ENCODE results near the gene TRIM29. TPM values are rescaled to one million over a fixed set of nuclear protein-coding genes. Genes with fewer than 3 reads are reported as not detected.
A peak's percentile ranks its signal among the peaks of the same experiment; 100 is the strongest.
"Not testable (repeated sequence)": the region's sequence is repeated elsewhere in the genome, so short reads cannot be mapped to it uniquely, and the experiment has no call there.

TRIM29 gene
- total RNA-seq, 2 donors from 2014 or later, result not detected

DNA sequence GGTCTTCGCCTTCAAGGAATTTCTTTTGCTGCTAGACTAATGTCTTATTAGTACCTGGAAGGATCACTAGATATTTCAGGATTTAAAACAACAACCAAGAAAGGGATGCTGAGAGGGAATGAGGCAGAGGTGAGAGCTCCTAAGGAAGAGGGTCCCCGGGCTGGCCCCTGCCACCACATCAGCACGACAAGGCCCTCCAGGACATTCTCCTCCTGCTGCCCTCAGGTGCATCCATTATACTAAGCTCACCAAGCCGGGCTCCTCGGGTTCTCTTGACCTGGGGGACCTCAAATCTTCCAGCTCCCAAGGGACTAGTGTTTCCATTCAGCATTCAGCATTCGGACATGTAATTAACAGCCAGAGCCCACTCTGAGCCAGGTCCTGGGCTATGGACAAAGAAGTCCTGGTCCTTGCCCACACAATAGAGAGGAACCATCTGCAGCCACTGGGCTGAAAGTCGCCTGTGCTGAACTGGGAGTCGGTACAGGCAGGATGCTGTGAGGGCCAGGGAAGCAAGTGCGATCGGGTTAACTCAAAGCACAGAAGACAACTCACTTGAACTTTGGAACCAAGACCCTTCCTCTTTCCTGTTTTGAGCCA, 43.6 kb upstream of the TRIM29 start:
- WGBS, 2 experiments (ENCODE audit: insufficient coverage in 1 of 2, insufficient read length in 1 of 2), result 87 to 94% methylated on average over 8 to 10 of the region's 10 CpGs
- H3K9me3 Mint-ChIP-seq, result no peaks in the 10 kb centered on the region
- peaks cover 2% of the 10 kb centered on the region for H3K4me1 Mint-ChIP-seq
- DNase-seq, result no peak
- no peak overlapping the region for H3K4me3 Mint-ChIP-seq
- no peaks in the 10 kb centered on the region for H3K9me3 ChIP-seq (ENCODE audit: control insufficient read depth, low read length)
- no peaks in the 10 kb centered on the region for H3K36me3 ChIP-seq (ENCODE audit: control insufficient read depth, insufficient read depth, low read length)
- H3K9ac ChIP-seq (ENCODE audit: extremely low read depth, low read length, poor library complexity, severe bottlenecking), result no peak overlapping the region
- TF ChIP-seq, protein P1, sequence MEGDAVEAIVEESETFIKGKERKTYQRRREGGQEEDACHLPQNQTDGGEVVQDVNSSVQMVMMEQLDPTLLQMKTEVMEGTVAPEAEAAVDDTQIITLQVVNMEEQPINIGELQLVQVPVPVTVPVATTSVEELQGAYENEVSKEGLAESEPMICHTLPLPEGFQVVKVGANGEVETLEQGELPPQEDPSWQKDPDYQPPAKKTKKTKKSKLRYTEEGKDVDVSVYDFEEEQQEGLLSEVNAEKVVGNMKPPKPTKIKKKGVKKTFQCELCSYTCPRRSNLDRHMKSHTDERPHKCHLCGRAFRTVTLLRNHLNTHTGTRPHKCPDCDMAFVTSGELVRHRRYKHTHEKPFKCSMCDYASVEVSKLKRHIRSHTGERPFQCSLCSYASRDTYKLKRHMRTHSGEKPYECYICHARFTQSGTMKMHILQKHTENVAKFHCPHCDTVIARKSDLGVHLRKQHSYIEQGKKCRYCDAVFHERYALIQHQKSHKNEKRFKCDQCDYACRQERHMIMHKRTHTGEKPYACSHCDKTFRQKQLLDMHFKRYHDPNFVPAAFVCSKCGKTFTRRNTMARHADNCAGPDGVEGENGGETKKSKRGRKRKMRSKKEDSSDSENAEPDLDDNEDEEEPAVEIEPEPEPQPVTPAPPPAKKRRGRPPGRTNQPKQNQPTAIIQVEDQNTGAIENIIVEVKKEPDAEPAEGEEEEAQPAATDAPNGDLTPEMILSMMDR (conservative IDR thresholded peaks at IDR 0.05), result no peak
- no peak overlapping the region for H3K4me3 ChIP-seq (ENCODE audit: low read length)
- no peak overlapping the region for H3K27ac ChIP-seq (ENCODE audit: low read depth, low read length)
- H3K27me3 ChIP-seq (ENCODE audit: control insufficient read depth, insufficient read depth, low read length, poor library complexity, severe bottlenecking), result peaks cover 23% of the 10 kb centered on the region
- peaks cover 56% of the 10 kb centered on the region for H3K27me3 Mint-ChIP-seq (ENCODE audit: insufficient read depth)
- no peaks in the 10 kb centered on the region for H3K36me3 Mint-ChIP-seq (ENCODE audit: low read depth)
- H3K27ac Mint-ChIP-seq, result no peak overlapping the region
- H3K4me1 ChIP-seq (ENCODE audit: control insufficient read depth, insufficient read depth, low read length), result no peaks in the 10 kb centered on the region

DNA sequence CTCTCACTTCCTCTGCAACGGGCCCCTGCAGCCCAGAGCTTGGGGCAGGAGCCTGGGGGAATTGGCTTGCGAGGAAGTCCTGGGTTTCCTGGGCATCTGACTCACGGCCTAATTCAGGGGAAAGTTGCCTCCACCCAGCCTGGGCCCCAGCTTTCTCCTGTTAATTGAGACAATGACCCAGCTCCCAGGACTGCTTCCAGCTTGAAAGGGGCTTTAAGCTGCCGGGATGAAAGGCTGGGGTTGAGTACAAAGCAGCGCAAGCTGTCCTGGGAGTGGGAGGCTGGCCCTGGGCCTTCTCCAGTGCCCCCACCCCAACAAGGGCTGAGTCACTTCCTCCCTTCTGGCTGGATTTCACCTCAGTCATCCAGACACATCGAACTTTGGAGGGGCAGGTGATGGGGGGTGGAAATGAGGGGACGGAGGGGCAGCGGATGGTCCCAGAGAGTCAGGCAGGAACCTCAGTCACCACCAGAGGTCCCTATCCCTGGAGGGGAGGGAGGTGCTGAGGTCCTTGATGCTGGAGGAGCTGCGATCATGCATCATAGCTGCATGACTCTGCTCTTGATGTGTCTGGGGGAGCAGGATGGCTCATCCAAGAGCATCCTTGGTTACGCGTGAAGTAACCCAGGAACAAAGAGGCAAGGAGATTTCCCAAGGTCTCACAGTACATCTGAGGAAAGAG, 42.8 kb upstream of the TRIM29 start:
- Mint-ChIP-seq H3K9me3 (no peaks in the 10 kb centered on the region), H3K4me3 (no peak overlapping the region), H3K27ac (no peak overlapping the region), H3K27me3 (ENCODE audit: insufficient read depth) (peaks cover 61% of the 10 kb centered on the region), H3K36me3 (ENCODE audit: low read depth) (no peaks in the 10 kb centered on the region), H3K4me1 (peaks cover 2% of the 10 kb centered on the region)
- peak; percentile 78 for DNase-seq
- H3K9ac ChIP-seq (ENCODE audit: extremely low read depth, low read length, poor library complexity, severe bottlenecking), result no peak overlapping the region
- H3K4me1 ChIP-seq (ENCODE audit: control insufficient read depth, insufficient read depth, low read length), result no peaks in the 10 kb centered on the region
- H3K9me3 ChIP-seq (ENCODE audit: control insufficient read depth, low read length), result no peaks in the 10 kb centered on the region
- H3K27me3 ChIP-seq (ENCODE audit: control insufficient read depth, insufficient read depth, low read length, poor library complexity, severe bottlenecking), result peaks cover 31% of the 10 kb centered on the region
- H3K36me3 ChIP-seq (ENCODE audit: control insufficient read depth, insufficient read depth, low read length), result no peaks in the 10 kb centered on the region
- WGBS, 2 experiments (ENCODE audit: insufficient coverage in 1 of 2, insufficient read length in 1 of 2), result 73 to 84% methylated on average over 5 to 11 of the region's 11 CpGs
- no peak overlapping the region for H3K4me3 ChIP-seq (ENCODE audit: low read length)
- TF ChIP-seq, protein P1 (conservative IDR thresholded peaks at IDR 0.05), result peak; percentile 70
- peak overlapping the region; percentile 24 for H3K27ac ChIP-seq (ENCODE audit: low read depth, low read length)

DNA sequence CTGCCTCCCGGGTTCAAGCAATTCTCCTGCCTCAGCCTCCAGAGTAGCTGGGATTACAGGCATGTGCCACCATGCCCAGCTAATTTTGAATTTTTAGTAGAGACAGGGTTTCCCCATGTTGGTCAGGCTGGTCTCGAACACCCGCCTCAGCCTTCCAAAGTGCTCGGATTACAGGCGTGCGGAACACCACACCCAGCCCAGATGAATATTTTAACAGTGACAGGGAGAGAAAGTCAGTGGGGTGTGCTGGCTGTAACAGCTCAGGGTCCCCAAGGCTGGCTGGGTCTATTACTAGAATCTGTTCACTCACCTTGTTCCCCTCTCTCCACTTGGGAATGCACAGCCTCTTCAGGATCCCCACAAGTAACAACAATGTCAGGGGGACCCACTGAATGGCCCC, 42.1 kb upstream of the TRIM29 start:
- H3K4me3 ChIP-seq (ENCODE audit: low read length); H3K4me1 Mint-ChIP-seq; H3K9me3 ChIP-seq (ENCODE audit: control insufficient read depth, low read length); H3K4me3 Mint-ChIP-seq; H3K4me1 ChIP-seq (ENCODE audit: control insufficient read depth, insufficient read depth, low read length); H3K27ac Mint-ChIP-seq; H3K9ac ChIP-seq (ENCODE audit: extremely low read depth, low read length, poor library complexity, severe bottlenecking); H3K9me3 Mint-ChIP-seq; DNase-seq; H3K36me3 ChIP-seq (ENCODE audit: control insufficient read depth, insufficient read depth, low read length); H3K36me3 Mint-ChIP-seq (ENCODE audit: low read depth): not testable (repeated sequence)
- H3K27me3 ChIP-seq (ENCODE audit: control insufficient read depth, insufficient read depth, low read length, poor library complexity, severe bottlenecking), result peaks cover 38% of the 10 kb centered on the region
- WGBS, 2 experiments (ENCODE audit: insufficient coverage in 1 of 2, insufficient read length in 1 of 2), result 90 to 94% methylated on average over 6 of the region's 6 CpGs
- peak overlapping the region; percentile 24 for H3K27ac ChIP-seq (ENCODE audit: low read depth, low read length)
- peaks cover 66% of the 10 kb centered on the region for H3K27me3 Mint-ChIP-seq (ENCODE audit: insufficient read depth)
